Inflammatory macrophage treated with lipopolysaccharide for 4 hours (primary cell): ENCODE results near the gene FNDC4.

ENCODE experiments used
- DNase-seq: peaks from one replicate; pipeline ENCODE4 v3.0.0-alpha.2; 2020

The FNDC4 gene

GRCh38 chr2:27492557-27492956 is 2.4 kb downstream of the FNDC4 start:
- DNase-seq: no peak

DNA sequence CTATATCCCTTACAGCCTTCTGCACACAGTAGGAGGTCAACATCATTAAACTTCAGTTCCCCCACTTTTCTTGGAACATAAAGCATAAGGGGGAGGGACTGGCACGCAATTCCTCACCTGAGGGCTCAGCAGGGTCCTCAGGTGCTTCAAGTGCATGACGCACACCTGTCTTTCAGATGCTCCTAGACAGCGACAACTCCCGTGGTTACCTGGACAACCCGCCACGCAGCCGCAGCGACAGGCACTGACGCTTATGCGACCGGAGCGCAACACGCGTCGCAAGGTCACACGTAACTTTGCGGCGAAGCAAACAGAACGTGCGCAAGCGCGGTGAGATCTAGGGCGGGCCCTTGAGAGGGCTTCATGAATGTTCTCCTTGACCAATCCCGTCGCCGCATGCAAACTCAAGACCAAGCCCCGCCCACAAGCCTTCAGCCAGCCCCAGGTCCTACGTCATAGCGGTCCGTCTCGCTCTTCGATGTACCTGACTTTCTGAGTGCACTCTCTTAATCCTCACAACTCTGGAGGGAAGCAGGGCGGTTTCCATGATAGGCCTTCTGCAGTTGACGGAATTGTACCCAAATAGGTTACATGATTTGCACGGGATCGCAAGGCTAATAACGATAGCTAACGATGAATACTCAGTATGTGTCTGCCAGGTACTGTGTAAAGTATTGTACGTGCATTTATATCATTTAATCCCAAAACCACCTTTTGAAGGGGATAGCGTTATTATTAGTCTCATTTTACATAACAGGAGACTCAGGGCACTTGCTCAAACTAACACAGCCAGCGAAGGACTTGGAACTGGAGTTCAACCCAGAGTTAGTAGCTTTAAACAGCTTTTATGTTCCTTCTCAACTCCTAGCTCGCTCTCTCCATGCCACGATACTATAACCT is 5.3 kb downstream of the FNDC4 start, which contains the start of gene IFT172:
IFT172 (minus strand) TSS at position 246 of the 900 bp plus-strand sequence; CDS start at position 156, 90 bp downstream.
- DNase-seq: peak; percentile 100

DNA sequence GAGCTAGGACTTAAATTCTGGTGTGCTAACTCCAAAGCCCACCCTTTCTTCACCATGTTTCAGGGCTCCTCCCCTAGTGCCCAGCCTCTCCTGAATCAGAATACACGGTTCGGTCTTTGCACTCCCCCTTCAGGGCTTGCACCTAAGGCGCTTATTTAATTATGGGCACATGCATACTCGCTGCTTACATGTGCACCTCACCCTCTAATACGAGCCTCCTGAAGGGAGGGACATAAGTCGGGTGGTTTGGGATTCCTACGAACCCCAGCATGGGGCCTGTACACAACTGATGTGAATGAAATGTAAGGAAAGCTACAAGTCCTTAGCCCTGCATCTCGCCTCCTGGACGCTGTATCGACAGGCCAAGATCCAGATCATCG is 5.9 kb downstream of the FNDC4 start:
- DNase-seq: no peak

GRCh38 chr2:27485496-27485895 is 9.5 kb downstream of the FNDC4 start:
- no peak for DNase-seq

- DNase-seq: no peak
Observed at GRCh38 chr2:27471961-27472360, 23.0 kb downstream of the FNDC4 start.

DNA sequence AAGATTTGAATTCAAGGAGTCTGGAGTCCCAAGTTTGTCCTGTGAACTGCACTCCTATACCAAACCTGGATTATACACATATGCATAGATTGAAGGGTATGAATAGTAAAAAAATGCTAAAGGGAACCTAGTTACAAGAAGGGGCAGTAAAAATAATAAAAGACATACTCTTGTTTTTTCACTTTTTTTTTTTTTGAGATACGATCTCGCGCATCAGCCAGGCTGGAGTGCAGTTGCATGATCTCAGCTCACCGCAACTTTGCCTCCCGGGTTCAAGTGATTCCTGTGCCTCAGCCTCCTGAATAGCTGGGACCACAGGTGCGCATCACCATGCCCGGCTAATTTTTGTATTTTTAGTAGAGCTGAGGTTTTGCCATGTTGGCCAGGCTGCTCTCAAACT is 30.6 kb downstream of the FNDC4 start:
- DNase-seq: no peak

DNA sequence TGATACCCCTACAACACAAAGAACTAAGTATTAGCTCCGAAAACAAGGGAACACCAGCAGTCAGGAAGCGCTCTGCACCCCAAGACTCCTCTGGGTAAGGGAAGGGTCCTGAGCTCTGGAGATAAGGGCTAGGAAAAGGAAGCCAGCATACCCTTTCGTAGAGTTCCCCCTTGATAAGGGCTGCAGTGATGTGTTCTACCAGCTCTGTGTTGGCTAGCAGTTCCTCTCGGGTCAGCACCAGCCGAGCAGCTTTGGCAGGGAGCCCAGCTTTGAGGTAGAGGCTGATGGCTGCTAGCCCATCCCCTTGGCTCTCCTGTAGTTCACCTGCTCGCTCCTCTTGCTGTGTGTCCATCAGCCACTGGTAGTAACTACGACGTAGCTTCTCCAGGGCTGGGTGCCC is 33.9 kb downstream of the FNDC4 start:
- no peak for DNase-seq

GRCh38 chr2:27453968-27454367 is 41.0 kb downstream of the FNDC4 start:
- no peak for DNase-seq

- no peak for DNase-seq
Observed at GRCh38 chr2:27451095-27451494, 43.9 kb downstream of the FNDC4 start.

DNA sequence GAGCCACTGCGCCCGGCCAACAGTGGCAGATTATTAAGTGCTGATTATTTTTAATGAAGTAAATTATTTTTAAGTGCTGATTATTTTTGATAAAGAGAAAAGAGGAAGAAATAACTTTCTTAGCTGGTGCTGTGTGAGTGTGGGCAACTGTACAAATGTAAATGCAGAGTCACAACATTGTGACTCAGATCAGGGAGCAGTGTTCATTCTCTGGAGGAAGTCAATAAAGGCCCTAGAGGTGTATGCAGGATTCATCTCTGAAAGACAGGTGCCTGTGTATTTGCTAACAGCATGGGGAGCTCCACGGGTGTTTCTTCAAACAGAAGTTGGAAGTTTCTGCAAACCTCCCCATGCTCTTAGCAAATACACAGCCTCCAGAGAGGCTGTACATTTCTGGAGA is 46.6 kb downstream of the FNDC4 start:
- no peak for DNase-seq

GRCh38 chr2:27446057-27446456 is 48.9 kb downstream of the FNDC4 start:
- DNase-seq: no peak

- DNase-seq: no peak
Observed at GRCh38 chr2:27445615-27446014, 49.4 kb downstream of the FNDC4 start.

GRCh38 chr2:27445155-27445554 is 49.8 kb downstream of the FNDC4 start:
- DNase-seq: no peak

GRCh38 chr2:27442920-27443282 is 52.1 kb downstream of the FNDC4 start:
- no peak for DNase-seq

GRCh38 chr2:27441958-27442919 is 52.8 kb downstream of the FNDC4 start, which contains the start of gene KRTCAP3:
TSS of gene KRTCAP3 (plus strand) at chr2:27442381. CDS start at chr2:27442413, 32 bp downstream.
- DNase-seq: no peak
